ENCODE results near the gene ZNF646.
"Not testable (repeated sequence)": the region's sequence is repeated elsewhere in the genome, so short reads cannot be mapped to it uniquely, and the experiment has no call there.

Gene ZNF646

DNA sequence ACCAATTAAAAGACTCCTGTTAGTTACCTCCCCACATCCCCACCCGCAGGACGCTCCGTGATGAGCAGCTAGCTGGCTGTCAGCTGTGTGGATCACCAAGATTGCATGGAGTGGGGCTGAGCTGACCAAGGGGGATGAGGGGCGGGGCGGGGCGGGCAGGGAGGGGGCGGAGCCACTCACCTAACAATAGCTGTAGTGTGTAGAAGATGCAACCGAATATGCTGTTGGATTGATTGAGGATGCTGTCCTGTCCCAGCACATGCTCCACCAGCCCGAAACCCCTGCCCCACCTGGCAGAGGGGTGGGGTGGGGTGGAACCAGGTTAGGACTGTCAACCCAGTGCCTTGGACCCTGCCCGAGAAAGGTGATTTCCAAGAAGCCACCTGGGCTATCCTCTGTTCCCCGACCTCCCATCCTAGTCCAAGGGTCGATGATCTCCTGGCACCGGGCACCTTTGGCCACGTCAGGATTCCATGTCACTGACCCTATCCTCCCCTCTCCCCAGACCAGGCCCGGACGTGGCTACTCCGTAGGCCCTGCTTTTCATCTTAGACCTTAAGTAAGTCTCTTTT, 19.0 kb downstream of the ZNF646 start:
- TF ChIP-seq, protein P1, sequence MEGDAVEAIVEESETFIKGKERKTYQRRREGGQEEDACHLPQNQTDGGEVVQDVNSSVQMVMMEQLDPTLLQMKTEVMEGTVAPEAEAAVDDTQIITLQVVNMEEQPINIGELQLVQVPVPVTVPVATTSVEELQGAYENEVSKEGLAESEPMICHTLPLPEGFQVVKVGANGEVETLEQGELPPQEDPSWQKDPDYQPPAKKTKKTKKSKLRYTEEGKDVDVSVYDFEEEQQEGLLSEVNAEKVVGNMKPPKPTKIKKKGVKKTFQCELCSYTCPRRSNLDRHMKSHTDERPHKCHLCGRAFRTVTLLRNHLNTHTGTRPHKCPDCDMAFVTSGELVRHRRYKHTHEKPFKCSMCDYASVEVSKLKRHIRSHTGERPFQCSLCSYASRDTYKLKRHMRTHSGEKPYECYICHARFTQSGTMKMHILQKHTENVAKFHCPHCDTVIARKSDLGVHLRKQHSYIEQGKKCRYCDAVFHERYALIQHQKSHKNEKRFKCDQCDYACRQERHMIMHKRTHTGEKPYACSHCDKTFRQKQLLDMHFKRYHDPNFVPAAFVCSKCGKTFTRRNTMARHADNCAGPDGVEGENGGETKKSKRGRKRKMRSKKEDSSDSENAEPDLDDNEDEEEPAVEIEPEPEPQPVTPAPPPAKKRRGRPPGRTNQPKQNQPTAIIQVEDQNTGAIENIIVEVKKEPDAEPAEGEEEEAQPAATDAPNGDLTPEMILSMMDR (IDR thresholded peaks at IDR 0.05; ENCODE audit: low read depth, low read length): no peak
- H3K4me3 ChIP-seq (ENCODE audit: low read depth, low read length): peak overlapping the region; percentile 76

DNA sequence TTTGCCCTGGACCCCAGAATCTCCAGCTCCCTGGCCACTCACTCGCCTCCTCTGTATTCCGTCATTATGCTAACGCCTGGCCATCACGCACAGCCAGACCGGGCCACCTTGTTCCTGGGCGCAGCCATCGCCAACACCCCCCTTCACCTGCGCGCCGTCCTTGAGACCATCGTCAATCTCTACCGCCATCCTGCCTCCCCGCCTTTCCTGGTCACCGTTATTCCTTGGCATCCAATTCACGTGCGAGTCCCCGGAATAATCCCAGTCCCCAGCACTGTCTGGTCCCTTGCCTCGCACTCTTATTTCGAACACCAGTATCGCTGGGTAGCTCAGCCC, 19.8 kb downstream of the ZNF646 start:
- peak overlapping the region; percentile 76 for H3K4me3 ChIP-seq (ENCODE audit: low read depth, low read length)
- TF ChIP-seq, protein P1 (IDR thresholded peaks at IDR 0.05; ENCODE audit: low read depth, low read length): no peak

DNA sequence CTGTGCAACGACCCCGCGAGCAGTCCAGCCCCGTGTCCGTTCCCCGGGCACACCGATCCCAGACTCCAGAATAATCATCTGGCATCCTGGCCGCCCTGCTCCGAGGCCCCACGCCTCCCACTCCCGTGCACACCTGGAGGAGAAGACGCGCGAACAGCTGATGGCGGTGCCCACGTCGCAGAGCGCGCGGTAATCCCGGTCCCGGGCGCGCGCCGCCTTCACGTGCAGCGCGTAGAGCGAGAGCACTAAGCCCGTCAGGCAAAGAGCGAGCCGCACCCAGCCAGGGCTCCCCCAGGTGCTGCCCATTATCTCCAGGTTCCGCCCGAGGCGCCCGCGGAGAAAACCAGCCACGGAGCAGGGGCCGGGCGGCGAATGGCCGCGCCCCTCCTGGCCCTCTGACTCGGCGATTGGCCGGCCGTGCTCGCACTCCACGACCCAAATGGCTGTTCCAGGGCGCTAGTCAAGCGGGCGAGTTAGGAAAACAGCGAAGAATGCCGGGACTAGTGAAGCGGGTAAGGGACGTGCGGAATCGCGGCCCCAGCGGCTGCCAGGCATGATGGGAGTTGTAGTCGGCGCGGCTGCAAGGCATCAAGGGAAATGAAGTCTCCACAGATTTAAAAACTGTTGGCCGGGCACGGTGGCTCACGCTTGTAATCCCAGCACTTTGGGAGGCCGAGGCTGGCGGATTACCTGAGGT, 20.4 kb downstream of the ZNF646 start, which contains the start of gene VKORC1:
Gene VKORC1 (minus strand): TSS at position 374 of the 697 bp plus-strand sequence. CDS start 68 bp downstream, at position 306.
- TF ChIP-seq, protein P1 (IDR thresholded peaks at IDR 0.05; ENCODE audit: low read depth, low read length): no peak
- peak within 1 kb of the TSS; percentile 76 for H3K4me3 ChIP-seq (ENCODE audit: low read depth, low read length)

DNA sequence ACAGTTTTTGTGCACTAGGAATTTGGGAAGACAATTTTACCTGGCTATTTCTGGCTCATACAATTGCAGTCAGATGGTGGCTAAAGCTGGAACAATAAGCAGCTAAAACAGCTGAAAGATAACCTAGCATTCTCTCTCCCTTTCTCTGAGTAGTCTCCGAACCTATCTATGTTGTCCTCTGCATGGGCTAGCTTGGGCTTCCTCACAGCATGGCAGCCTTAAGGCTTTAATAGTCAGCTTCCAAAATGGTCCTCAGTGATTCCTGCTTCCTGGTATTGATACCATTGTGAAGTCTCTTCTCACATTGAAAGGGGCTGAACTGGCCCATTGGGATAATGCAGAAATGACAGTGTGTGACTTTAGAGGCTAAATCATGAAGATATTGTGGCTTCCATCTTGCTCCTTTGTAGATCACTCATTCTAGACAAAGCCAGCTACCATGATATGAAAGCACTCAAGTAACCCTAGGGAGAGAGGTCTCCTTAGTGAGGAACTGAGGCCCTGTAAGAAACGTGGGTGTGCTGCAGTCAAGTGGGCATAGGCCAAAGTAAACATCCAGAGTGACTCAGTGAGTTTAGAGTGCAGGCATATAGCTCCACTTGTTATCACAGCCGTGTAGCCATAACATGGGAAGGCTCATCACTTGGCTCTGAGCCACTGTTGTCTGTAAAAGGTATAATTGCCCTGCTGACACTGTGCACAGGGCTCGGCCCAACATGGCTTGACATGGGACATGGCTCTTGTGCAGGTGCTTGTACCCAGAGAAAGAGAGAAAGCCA, 25.8 kb downstream of the ZNF646 start:
- TF ChIP-seq, protein P1 (IDR thresholded peaks at IDR 0.05; ENCODE audit: low read depth, low read length): no peak
- H3K4me3 ChIP-seq (ENCODE audit: low read depth, low read length): no peak overlapping the region

DNA sequence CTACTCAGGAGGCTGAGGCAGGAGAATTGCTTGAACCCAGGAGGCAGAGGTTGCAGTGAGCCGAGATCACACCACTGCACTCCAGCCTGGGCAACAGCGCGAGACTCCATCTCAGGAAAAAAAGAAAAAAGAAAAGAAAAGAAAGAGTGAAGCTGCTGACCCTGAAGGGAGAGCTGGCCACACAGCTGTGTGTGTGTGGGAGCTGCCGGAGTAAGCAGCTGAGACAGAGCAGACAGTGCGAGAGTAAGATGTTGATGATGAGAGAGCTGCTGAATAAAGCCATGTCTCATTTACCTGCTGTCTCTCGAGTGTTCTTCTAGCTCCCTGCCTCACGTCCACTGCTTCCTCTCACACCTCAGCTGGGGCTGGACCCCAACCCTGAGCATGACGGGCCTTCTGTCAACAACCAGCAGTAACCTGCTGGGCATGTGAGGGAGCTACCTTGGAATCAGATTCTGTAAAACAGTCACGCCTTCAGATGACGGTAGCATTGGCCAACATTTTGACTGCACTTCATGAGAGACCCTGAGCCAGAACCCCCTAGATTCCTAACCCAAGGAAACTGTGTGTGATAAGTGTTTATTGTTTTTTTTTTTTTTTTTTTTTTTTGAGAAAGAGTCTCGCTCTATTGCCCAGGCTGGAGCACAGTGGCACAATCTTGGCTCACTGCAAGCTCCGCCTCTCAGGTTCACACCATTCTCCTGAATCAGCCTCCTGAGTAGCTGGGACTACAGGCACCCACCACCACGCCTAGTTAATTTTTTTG, 26.8 kb downstream of the ZNF646 start:
- not testable (repeated sequence) for H3K4me3 ChIP-seq (ENCODE audit: low read depth, low read length)

DNA sequence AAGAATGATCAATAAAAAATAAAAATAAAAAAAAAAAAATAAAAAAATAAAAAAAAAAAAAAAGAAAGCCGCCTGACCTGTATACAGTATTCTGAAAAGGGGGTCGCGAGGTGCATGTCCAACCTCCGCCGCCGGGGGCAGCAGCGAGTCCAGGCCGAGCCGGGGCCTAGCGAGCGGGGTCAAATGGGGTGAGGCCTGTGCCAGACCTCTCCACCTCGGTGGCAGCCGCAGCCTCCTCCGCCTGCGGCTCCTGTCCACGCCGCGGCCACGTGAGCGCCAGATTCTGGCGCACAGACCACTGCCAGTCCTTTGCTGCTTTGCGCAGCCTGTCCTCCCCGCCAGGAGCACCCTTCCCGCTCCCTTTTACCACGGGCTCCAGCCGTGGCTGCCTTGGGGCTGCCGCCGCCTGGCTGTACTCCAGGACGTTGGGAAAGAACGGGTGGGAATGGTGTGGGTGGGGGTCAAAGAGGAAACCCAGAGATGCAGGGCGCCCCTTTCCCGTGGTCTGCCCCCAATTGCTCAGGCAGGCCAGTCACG, 31.5 kb downstream of the ZNF646 start:
- no peak overlapping the region for H3K4me3 ChIP-seq (ENCODE audit: low read depth, low read length)
- TF ChIP-seq, protein P1 (IDR thresholded peaks at IDR 0.05; ENCODE audit: low read depth, low read length): peak; percentile 82
